ENCODE measurements around the gene HINT3.

DNA sequence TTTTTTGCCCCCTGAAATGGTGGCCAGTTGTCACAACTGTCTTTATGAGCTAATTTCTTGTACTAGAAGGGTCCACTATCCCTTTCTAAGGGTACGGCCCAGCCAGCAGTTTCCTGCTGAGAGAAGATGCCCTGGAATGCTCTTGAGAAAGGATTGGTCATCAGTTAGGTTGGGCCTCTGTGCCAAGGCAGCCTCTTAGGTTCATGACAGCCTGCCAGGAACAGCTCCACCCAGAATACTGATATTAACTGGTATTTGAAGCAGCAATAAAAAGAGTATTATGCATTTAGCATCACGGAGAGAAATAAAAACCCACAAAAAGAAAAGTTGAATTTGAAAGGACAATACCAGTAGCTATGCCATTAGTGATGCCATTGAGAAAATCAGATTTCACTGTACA lies 9.0 kb upstream of the HINT3 start:
- no peak for TF ChIP-seq CTCF (optimal IDR thresholded peaks at IDR 0.05 in 1 of 3, IDR thresholded peaks at IDR 0.05 in 1 of 3, conservative IDR thresholded peaks at IDR 0.05 in 1 of 3; ENCODE audit: extremely low read depth in 1 of 3, insufficient read depth in 2 of 3, low read length in 3 of 3)
- TF ChIP-seq EZH2 (IDR thresholded peaks at IDR 0.05; ENCODE audit: low read length), result no peak

All from keratinocyte (primary cell).